Heart left ventricle (tissue), 16 donors: Measurements from ENCODE around the gene RBM44. TPM values are rescaled to one million over a fixed set of nuclear protein-coding genes. Genes with fewer than 3 reads are reported as not detected.

ENCODE experiments used
- ATAC-seq, 4 donors: fragments of 200-7000 bp; cut with Tn5 transposase; one replicate each; pipeline ENCODE4 v1.9.1; 2020 to 2022; ENCODE audit warnings: moderate library complexity in 4 of 4, mild to moderate bottlenecking in 3 of 4, moderate number of reproducible peaks in 1 of 4
- DNase-seq, 5 donors: peaks; one replicate each; pipeline ENCODE4 v3.0.0-alpha.2; 2020
- H3K27ac ChIP-seq, 12 donors: fragments of 200-600 bp; sonication (generic) in 4 of 12; one replicate each; pipeline versions ENCODE4 v1.5.0 to v1.8.0; 2016 to 2022; ENCODE audit warnings: mild to moderate bottlenecking in 2 of 12
- H3K27me3 ChIP-seq, 9 donors: fragments of 200-600 bp; sonication (generic) in 2 of 9; one replicate each; pipeline versions ENCODE4 v1.5.1 to v1.8.0; 2016 to 2022; ENCODE audit warnings: mild to moderate bottlenecking in 3 of 9
- H3K36me3 ChIP-seq, 9 donors: fragments of 200-600 bp; sonication (generic) in 2 of 9; one replicate each; pipeline versions ENCODE4 v1.5.0 to v1.8.0; 2018 to 2022; ENCODE audit warnings: mild to moderate bottlenecking in 2 of 9
- H3K4me1 ChIP-seq, 12 donors: fragments of 200-600 bp; sonication (generic) in 4 of 12; one replicate each; pipeline versions ENCODE4 v1.5.0 to v1.8.0; 2016 to 2022; ENCODE audit warnings: mild to moderate bottlenecking in 3 of 12
- H3K4me3 ChIP-seq, 12 donors: fragments of 200-600 bp; sonication (generic) in 4 of 12; one replicate each; pipeline versions ENCODE4 v1.5.0 to v1.8.0; 2017 to 2022; ENCODE audit warnings: mild to moderate bottlenecking in 9 of 12, moderate library complexity in 4 of 12
- H3K9me3 ChIP-seq, 12 donors: fragments of 200-600 bp; sonication (generic) in 4 of 12; one replicate each; pipeline versions ENCODE4 v1.5.0 to v1.8.0; 2016 to 2022; ENCODE audit warnings: mild to moderate bottlenecking in 1 of 12
- POLR2A ChIP-seq, 2 donors: fragments of 450-650 bp; IDR thresholded peaks; one replicate each; pipeline ENCODE4 v1.6.1; 2017; ENCODE audit warnings: antibody characterized with exemption in 2 of 2, mild to moderate bottlenecking in 2 of 2, moderate library complexity in 2 of 2
- WGBS, 4 donors: extraction: QIAGEN DNeasy Blood & Tissue Kit in 2 of 4; methylation state at CpG; one replicate each; pipeline versions ENCODE4 v1.1.5 to v1.1.7; 2013 to 2018; 5-methylcytosine and 5-hydroxymethylcytosine counted together
- intact Hi-C, 10 donors: fragments of 100-400 bp; cut with DNase I; formaldehyde crosslinking; loops; one replicate each; pipeline versions ENCODE4 v1.11.1 to v1.14.2; 2022
- polyA plus RNA-seq, 2 donors: library from polyadenylated mRNA; stranded (reverse); fragments of 200-250 nt; gene quantifications; one replicate each; pipeline ENCODE4 v1.2.3, GENCODE V29; 2013
- total RNA-seq, 9 donors: library from RNA; depleted of rRNA in 2 of 9; stranded (reverse); fragments of >200 nt in 2 of 9; fragmentation: NEBNext Ultra II Directional in 3 of 9; extraction: Animal tissue kit (Norgen Biotek cat#: 25700) in 3 of 9; gene quantifications; one replicate each; pipeline versions ENCODE4 v1.1.0 to v1.2.4, GENCODE V29; 2016 to 2023
- TF ChIP-seq, protein P1 (sequence below), 12 donors: fragments of 200-600 bp; sonication (generic) in 4 of 12; IDR thresholded peaks; one replicate each; pipeline versions ENCODE4 v1.5.0 to v1.8.0; 2018 to 2022; ENCODE audit warnings: antibody characterized with exemption in 12 of 12, mild to moderate bottlenecking in 5 of 12
- donor health status: ischemic (EF 13 %, LVEDD 7.1; RV severe dilation, severe dysfunction).
- donor health status: healthy with polysubstance abuse.
- donor health status: DM: no; HTN: yes; CAD: no.
- donor health status: DM: no; HTN: no; CAD: no.
- donor health status: ischemic (EF 25% LVEDD 6.9; RV normal size, moderate dysfunction).
- donor health status: ischemic (EF 25% LVEDD 5.7; RV mildly dilated, moderate dysfunction).
- donor health status: healthy.
- donor health status: DM: yes; HTN: yes; CAD: no.
- donor health status: ischemic (EF 35%, LVEDD 5.7; RV mildly dilated, moderate dysfunction).
- donor health status: nonischemic (EF 11% LVEDD 7.7; RV severe dilation, severe dysfunction).
- donor health status: DM: yes; HTN: yes; CAD: no.
- donor health status: PGD.
- donor health status: ischemic (EF 29% LVEDD 5.4; RV normal size, mild dysfunction).
- donor health status: nonischemic (EF 23%, LVEDD 6.1; RV moderate dilation, normal function).

RBM44 gene
- total and polyA plus RNA-seq, 11 donors: 0.16 to 0.94 (median 0.44) TPM

DNA sequence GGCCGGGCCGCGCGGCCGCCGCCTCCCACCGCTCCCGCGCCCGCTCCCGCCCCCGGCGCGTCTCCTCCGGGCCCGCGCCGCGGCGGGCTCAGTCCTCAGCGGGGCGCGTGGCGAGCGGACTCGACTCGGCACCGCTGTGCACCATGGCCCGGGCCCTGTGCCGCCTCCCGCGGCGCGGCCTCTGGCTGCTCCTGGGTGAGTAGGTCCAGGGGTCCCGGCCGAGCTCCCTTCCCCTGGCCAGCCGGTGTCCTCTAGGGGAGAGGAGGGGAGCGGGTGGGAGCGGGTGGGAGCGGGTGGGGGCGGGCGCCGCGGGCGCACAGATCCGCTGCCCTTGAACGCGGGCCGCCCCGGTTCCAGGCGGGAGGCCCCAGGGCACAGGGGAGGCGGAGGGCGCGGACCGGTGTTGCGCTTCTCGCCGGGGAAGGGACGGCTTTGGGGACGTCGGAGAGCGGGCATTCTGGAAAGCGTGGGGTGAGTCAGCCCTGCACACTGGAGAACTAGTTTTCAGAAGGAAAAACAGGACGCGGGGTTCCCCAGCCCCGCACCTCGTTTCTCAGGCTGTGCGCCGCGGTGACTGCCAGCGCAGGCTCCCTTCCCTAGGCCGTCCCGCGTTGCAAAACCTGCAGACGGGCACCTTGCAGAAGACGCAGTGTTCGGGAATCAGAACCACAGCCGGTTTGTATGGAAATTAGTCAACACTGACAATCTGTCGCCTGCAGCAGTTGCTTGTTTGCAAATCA, 61.1 kb downstream of the RBM44 start, which contains the start of gene RAMP1:
RAMP1 (plus strand) TSS at position 91 of the 740 bp plus-strand sequence; CDS start at position 144, 53 bp downstream.
- H3K27me3 ChIP-seq: peaks cover 0 to 32% (median 0%) of the 10 kb centered on the region in 9 donors
- TF ChIP-seq, protein P1, sequence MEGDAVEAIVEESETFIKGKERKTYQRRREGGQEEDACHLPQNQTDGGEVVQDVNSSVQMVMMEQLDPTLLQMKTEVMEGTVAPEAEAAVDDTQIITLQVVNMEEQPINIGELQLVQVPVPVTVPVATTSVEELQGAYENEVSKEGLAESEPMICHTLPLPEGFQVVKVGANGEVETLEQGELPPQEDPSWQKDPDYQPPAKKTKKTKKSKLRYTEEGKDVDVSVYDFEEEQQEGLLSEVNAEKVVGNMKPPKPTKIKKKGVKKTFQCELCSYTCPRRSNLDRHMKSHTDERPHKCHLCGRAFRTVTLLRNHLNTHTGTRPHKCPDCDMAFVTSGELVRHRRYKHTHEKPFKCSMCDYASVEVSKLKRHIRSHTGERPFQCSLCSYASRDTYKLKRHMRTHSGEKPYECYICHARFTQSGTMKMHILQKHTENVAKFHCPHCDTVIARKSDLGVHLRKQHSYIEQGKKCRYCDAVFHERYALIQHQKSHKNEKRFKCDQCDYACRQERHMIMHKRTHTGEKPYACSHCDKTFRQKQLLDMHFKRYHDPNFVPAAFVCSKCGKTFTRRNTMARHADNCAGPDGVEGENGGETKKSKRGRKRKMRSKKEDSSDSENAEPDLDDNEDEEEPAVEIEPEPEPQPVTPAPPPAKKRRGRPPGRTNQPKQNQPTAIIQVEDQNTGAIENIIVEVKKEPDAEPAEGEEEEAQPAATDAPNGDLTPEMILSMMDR (IDR thresholded peaks at IDR 0.05): no peak
- TF ChIP-seq POLR2A (IDR thresholded peaks at IDR 0.05): no peak
- intact Hi-C loops: loop anchor here (1.0 to 10.0 kb wide), 17 partner anchors 27 to 405 kb away; partner anchors contain the start of genes UBE2F (in 4 of the 10), KLHL30 (in 2 of the 10), ESPNL (in 1 of the 10) and SCLY (in 1 of the 10)
- peak in 3 of 4 donors; percentile 2 to 43 (median 35) for ATAC-seq
- H3K4me3 ChIP-seq: peak within 1 kb of the TSS; percentile 38 to 71 (median 58)
- H3K27ac ChIP-seq: peak within 1 kb of the TSS; percentile 79 to 97 (median 88)
- H3K4me1 ChIP-seq: peaks cover 0 to 42% (median 13%) of the 10 kb centered on the region in 12 donors
- H3K36me3 ChIP-seq: no peaks in the 10 kb centered on the region
- peak in 2 of 5 donors; percentile 51 to 70 for DNase-seq
- 2 to 6% (median 2%) methylated on average over 19 to 79 of the region's 79 CpGs for WGBS, 4 donors
- H3K9me3 ChIP-seq: no peaks in the 10 kb centered on the region

DNA sequence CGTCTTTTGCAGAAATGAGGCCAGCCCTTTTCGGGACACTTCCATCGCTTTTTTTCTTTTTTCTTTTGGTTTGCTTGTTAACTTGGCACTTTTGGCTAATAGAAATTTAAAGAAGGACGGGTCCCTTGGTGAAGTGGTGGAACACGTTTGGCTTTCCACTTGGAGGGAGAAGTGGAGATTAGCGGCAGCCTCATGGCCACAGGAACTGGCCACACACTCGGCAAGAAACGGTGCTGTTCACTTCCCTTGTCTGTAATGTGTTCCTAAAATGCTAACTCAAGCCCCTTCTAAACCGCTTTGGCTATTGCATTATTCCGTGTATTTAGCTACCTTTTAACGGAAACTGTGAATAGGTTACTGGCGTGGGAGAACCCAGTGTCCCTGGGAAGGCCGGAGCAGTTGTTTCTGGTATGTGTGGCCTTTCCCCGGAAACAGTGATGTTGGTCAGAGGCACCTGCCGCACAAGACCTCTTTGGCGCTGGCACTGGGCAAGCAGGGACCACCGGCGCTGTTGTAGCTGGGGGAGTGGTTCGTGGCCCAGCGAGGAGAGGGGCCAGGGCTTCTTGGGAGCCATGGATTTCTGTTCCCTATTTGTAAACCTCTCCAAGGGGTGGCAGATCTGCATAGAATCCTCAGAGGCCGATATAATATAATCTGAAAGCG, 61.8 kb downstream of the RBM44 start:
- Histone ChIP-seq H3K27me3 (peaks cover 0 to 32% (median 0%) of the 10 kb centered on the region in 9 donors), H3K9me3 (no peaks in the 10 kb centered on the region), H3K27ac (peak overlapping the region; percentile 79 to 97 (median 88)), H3K36me3 (no peaks in the 10 kb centered on the region), H3K4me1 (peaks cover 0 to 48% (median 13%) of the 10 kb centered on the region in 12 donors), H3K4me3 (peak overlapping the region; percentile 38 to 71 (median 58))
- no peak for DNase-seq
- ATAC-seq: peak in 1 of 4 donors; percentile 5
- no peak for TF ChIP-seq POLR2A (IDR thresholded peaks at IDR 0.05)
- TF ChIP-seq, protein P1 (IDR thresholded peaks at IDR 0.05): no peak
- 39 to 51% (median 43%) methylated on average over 22 of the region's 22 CpGs for WGBS, 4 donors
- intact Hi-C loops: loop anchor here in 6 of 10 donors (2.0 to 5.0 kb wide), 6 partner anchors 42 to 282 kb away; partner anchors contain the start of genes UBE2F (in 3 of the 6) and KLHL30 (in 1 of the 6)

DNA sequence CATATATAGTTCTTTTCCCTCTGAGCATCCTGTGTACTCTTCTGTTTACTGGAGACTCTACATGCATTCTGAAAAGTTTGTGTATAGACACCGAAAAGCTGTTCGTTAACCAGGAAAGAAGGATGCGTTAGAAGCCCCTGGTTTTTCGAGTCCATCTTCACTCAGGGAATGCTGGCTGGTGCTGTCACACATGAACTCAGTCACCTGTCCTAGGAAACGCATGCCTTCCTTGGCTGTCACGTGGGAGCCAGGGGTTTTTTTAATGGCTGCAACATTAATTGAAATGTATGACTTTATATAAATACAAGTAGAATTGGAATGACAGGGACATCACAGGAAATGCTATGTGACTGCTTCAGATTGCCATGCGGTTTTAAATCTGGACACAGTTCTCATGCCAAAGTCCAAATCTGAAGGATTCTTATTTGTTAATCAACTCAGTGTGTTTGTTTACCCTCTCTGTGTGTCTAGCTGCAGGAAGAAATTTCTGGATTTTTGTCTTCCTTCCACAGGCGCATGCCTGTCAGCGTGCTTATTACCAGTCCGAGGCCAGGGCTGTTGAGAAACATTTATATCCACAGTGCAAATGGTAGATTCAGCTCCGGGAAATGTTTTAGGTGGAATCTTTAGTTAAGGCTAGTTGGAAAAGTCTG, 63.4 kb downstream of the RBM44 start:
- WGBS, 4 donors: 66 to 70% (median 69%) methylated on average over 11 of the region's 11 CpGs
- Histone ChIP-seq H3K4me3 (peak overlapping the region in 2 of 12 donors; percentile 52 to 64), H3K4me1 (peaks cover 0 to 59% (median 18%) of the 10 kb centered on the region in 12 donors), H3K36me3 (no peaks in the 10 kb centered on the region), H3K9me3 (no peaks in the 10 kb centered on the region), H3K27me3 (peaks cover 0 to 32% (median 0%) of the 10 kb centered on the region in 9 donors), H3K27ac (peak overlapping the region in 11 of 12 donors; percentile 32 to 97 (median 90))
- TF ChIP-seq POLR2A (IDR thresholded peaks at IDR 0.05): no peak
- TF ChIP-seq, protein P1 (IDR thresholded peaks at IDR 0.05): no peak
- ATAC-seq: no peak
- intact Hi-C loops: loop anchor here in 6 of 10 donors (2.0 to 5.0 kb wide), 6 partner anchors 40 to 281 kb away; partner anchors contain the start of genes UBE2F (in 3 of the 6) and KLHL30 (in 1 of the 6)
- DNase-seq: no peak
